ENCODE measurements around the gene MED13L. TPM values are rescaled to one million over a fixed set of nuclear protein-coding genes. Genes with fewer than 3 reads are reported as not detected.

MED13L gene
- total RNA-seq, 2 donors from 2014 or later, result 121 to 142 TPM

DNA sequence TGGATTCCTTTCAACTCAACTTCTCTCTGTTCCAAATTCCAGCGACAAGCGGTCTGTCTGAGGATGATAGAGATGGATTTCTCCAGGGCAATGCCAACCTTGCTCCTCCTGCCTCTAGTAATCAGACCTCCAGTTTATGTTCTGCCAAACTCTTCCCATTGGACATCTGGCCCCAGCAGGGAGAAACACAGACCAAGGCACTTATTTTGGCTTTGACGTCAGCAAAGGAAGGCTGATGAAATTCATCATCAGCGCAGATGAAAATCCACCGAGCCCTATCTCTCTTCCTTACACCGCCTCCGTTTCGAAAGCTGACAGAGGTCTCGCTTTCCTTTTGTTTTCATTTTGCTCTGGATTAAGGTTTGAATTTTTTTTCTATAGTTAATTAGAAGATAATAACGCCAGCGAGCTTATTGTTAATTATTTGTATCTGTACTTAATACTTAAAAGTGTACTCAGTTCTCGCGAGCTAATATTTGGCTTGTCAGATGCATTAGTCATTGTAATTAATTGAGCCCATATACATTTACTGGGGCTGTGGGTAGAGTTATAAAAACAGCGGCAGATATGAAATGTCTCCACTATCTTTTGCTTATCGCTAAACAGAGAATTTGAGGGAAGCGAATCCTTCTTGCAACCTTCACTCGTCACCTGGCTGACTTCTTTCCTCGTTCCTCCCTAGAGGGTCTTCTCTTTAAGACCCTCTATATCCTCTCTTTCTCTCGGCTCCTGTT is 35.9 kb upstream of the MED13L start:
- ATAC-seq (no peak), DNase-seq (ENCODE audit: low spot score) (no peak)
- Mint-ChIP-seq H3K4me3 (no peak overlapping the region), H3K27me3 (peaks cover 10 to 24% of the 10 kb centered on the region in 2 donors), H3K4me1 (ENCODE audit: low read depth in 2 of 2) (peaks cover 0 to 6% of the 10 kb centered on the region in 2 donors), H3K36me3 (no peaks in the 10 kb centered on the region), H3K9me3 (peaks cover 5% of the 10 kb centered on the region), H3K27ac (no peak overlapping the region)

DNA sequence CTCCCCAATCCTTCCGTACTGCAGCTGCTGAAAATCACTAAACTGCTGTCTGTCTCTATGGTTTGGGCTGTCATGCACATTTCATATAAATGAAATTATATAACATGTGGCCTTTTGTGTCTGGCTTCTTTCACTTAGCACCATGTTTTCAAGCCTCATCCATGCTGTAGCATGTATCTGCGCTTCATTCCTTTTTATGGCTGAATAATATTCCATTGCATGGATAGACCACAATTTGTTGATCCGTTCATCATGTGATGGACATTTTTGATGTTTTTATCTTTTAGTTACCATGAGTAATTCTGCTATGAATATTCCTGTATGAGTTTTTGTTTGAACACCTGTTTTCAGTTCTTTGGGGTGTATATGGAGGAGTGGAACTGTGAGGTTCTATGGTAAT is 32.6 kb upstream of the MED13L start:
- Mint-ChIP-seq H3K9me3 (peaks cover 5% of the 10 kb centered on the region), H3K4me3 (no peak overlapping the region), H3K27me3 (peaks cover 6 to 11% of the 10 kb centered on the region in 2 donors), H3K36me3 (no peaks in the 10 kb centered on the region), H3K4me1 (ENCODE audit: low read depth in 2 of 2) (no peaks in the 10 kb centered on the region), H3K27ac (no peak overlapping the region)
- no peak for DNase-seq (ENCODE audit: low spot score)
- ATAC-seq, result no peak

GRCh38 chr12:116309343-116309742 is 31.9 kb upstream of the MED13L start:
- H3K4me1 Mint-ChIP-seq (ENCODE audit: low read depth in 2 of 2), result no peaks in the 10 kb centered on the region
- ATAC-seq (no peak), DNase-seq (ENCODE audit: low spot score) (no peak)
- peaks cover 6 to 9% of the 10 kb centered on the region in 2 donors for H3K27me3 Mint-ChIP-seq
- H3K36me3 Mint-ChIP-seq, result no peaks in the 10 kb centered on the region
- H3K4me3 Mint-ChIP-seq, result no peak overlapping the region
- peaks cover 5% of the 10 kb centered on the region for H3K9me3 Mint-ChIP-seq
- no peak overlapping the region for H3K27ac Mint-ChIP-seq

DNA sequence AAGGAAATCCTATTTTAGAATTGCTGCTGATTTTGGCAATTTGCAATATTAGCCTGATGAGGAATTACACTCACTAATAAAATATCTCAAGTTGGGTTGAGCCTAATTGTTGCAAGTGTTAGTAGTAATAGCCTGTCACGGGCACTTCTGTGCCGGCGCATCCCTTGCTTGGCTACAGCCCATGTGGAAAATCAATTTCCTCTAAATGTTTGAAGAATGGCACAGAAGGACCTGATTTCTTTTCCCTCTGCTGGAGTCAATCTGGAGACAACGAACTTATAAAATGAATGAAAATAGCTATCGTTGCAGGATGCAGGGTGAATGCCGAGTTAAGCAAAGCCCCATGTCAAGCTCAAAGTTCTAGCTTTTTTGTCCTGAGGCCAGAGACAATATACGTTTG is 31.2 kb upstream of the MED13L start:
- DNase-seq (ENCODE audit: low spot score), result no peak
- Mint-ChIP-seq H3K4me3 (no peak overlapping the region), H3K27ac (no peak overlapping the region), H3K36me3 (no peaks in the 10 kb centered on the region), H3K27me3 (peaks cover 6 to 9% of the 10 kb centered on the region in 2 donors), H3K4me1 (ENCODE audit: low read depth in 2 of 2) (no peaks in the 10 kb centered on the region), H3K9me3 (peaks cover 5% of the 10 kb centered on the region)
- ATAC-seq, result no peak

DNA sequence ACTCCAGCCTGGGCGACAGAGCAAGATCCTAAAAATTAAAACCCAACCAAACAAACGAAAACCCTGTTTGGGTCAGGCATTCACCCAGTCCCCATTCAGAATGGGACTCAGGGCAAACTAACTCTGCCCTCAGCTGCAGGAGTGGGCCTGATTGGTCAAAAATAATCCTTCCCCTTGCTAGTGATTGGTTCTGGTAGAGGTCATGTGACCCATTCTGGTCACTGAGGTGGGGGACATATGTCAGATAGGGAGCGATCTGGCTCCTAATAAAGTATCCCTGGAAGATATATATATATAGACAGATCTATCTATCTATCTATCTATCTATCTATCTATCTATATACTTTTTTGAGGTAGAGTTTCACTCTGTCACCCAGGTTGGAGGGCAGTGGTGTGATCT is 29.5 kb upstream of the MED13L start:
- no peak overlapping the region for H3K27ac Mint-ChIP-seq
- H3K27me3 Mint-ChIP-seq, result peaks cover under 1 to 2% of the 10 kb centered on the region in 2 donors
- H3K4me3 Mint-ChIP-seq, result no peak overlapping the region
- peaks cover 5% of the 10 kb centered on the region for H3K9me3 Mint-ChIP-seq
- no peaks in the 10 kb centered on the region for H3K4me1 Mint-ChIP-seq (ENCODE audit: low read depth in 2 of 2)
- H3K36me3 Mint-ChIP-seq, result no peaks in the 10 kb centered on the region
- no peak for DNase-seq (ENCODE audit: low spot score)
- ATAC-seq, result no peak

- no peaks in the 10 kb centered on the region for H3K4me1 Mint-ChIP-seq (ENCODE audit: low read depth in 2 of 2)
- H3K4me3 Mint-ChIP-seq, result no peak overlapping the region
- H3K27me3 Mint-ChIP-seq, result no peaks in the 10 kb centered on the region
- no peaks in the 10 kb centered on the region for H3K36me3 Mint-ChIP-seq
- no peak for DNase-seq (ENCODE audit: low spot score)
- peaks cover 5% of the 10 kb centered on the region for H3K9me3 Mint-ChIP-seq
- H3K27ac Mint-ChIP-seq, result no peak overlapping the region
- ATAC-seq, result no peak
Observed at GRCh38 chr12:116306506-116306905, 29.0 kb upstream of the MED13L start.

GRCh38 chr12:116304621-116305020 is 27.1 kb upstream of the MED13L start:
- ATAC-seq, result no peak
- Mint-ChIP-seq H3K9me3 (no peaks in the 10 kb centered on the region), H3K27ac (no peak overlapping the region), H3K4me3 (no peak overlapping the region), H3K36me3 (no peaks in the 10 kb centered on the region), H3K4me1 (ENCODE audit: low read depth in 2 of 2) (no peaks in the 10 kb centered on the region), H3K27me3 (peaks cover 0 to 7% of the 10 kb centered on the region in 2 donors)
- DNase-seq (ENCODE audit: low spot score), result no peak

DNA sequence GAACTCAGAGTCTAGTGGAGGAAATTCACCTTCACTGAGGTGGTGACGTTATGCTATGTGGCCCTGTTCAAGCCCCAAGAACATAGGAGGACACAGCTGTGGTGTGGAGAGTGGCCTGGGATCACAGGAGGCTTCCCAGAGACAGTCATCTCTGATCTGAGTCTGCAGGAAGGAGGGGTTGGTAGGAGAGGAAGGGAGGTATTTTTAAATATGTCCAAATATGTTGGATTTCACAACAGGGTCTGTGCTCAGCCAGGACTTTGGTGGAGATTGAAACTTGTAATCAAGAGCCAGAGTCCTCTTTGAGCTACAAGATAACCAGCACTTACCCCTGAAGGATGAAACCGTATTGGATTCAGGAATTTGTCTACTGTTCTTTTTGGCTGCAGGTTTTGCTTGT is 26.4 kb upstream of the MED13L start:
- ATAC-seq (no peak), DNase-seq (ENCODE audit: low spot score) (no peak)
- no peaks in the 10 kb centered on the region for H3K4me1 Mint-ChIP-seq (ENCODE audit: low read depth in 2 of 2)
- H3K36me3 Mint-ChIP-seq, result no peaks in the 10 kb centered on the region
- H3K9me3 Mint-ChIP-seq, result no peaks in the 10 kb centered on the region
- H3K27me3 Mint-ChIP-seq, result peaks cover 4 to 12% of the 10 kb centered on the region in 2 donors
- H3K27ac Mint-ChIP-seq, result no peak overlapping the region
- no peak overlapping the region for H3K4me3 Mint-ChIP-seq

DNA sequence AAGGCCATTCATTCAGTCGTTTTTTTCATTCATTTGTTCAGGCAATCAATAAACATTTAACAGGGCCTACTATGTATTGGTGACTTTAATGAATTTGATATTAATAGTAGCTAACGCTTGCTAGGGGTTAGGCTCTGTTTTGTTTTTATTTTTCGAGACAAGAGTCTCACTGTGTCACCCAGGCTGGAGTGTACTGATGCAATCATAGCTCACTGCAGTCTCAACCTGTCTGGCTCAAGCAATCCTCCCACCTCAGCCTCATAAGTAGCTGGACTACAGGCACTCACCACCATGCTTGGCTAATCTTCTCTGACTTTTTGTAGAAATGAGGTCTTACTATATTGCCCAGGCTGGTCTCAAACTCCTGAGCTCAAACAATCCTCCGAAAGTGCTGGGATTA is 25.6 kb upstream of the MED13L start:
- ATAC-seq, result no peak
- H3K27ac Mint-ChIP-seq, result no peak overlapping the region

DNA sequence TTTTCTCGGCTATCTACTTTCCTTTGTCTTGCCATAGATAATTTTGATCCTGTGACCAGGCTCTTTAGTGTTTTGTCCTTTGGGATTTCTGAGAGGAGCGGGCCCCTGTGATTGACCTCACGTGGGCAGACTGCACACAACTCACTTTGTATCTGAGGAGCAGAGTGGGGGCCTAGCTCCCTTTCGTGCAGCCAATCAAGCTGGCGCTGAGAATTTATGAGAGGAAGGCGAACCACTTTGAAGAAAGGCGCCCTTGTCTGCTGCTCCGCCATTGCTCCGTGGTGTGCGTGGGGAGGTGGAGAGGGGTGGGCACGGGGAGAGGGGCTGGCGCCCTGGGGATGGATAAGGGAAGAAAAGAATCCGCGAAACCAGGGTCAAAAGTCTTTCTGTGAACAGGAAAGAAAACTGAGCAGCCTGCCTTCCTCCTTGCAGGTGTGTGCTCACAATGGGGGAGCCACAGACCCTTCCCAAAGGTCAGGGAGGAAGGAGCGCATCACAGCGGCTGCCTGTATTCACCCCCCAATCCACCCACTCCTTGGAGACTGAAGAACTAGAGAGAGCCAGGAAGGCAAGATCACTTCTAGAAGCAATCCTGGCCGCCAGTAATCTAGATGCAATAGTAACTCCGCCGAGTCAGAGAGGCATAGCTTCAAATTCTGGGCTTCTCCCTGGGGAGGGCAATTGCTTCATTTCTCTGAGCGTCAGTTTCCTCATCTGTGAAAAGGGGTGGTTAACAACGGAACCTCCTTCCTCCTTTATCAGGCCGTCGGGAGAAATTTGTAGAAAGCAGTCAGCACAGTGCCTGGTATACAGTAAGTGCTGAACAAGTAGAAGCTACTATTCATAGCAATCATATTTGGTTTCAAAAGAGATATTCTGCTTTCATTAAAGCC is 24.9 kb upstream of the MED13L start:
- Mint-ChIP-seq H3K9me3 (no peaks in the 10 kb centered on the region), H3K4me3 (no peak overlapping the region), H3K27me3 (peaks cover 5 to 19% of the 10 kb centered on the region in 2 donors), H3K4me1 (ENCODE audit: low read depth in 2 of 2) (no peaks in the 10 kb centered on the region), H3K27ac (no peak overlapping the region), H3K36me3 (no peaks in the 10 kb centered on the region)
- no peak for DNase-seq (ENCODE audit: low spot score)
- no peak for ATAC-seq

More for the DNA sequence above, 25.6 kb upstream of the MED13L start:
- Mint-ChIP-seq H3K36me3 (no peaks in the 10 kb centered on the region), H3K9me3 (no peaks in the 10 kb centered on the region), H3K4me1 (ENCODE audit: low read depth in 2 of 2) (no peaks in the 10 kb centered on the region), H3K27me3 (peaks cover 5 to 13% of the 10 kb centered on the region in 2 donors), H3K4me3 (no peak overlapping the region)
- DNase-seq (ENCODE audit: low spot score), result no peak

GRCh38 chr12:116301621-116302020 is 24.1 kb upstream of the MED13L start:
- Mint-ChIP-seq H3K36me3 (no peaks in the 10 kb centered on the region), H3K9me3 (no peaks in the 10 kb centered on the region), H3K27me3 (peaks cover 5 to 27% of the 10 kb centered on the region in 2 donors), H3K4me1 (ENCODE audit: low read depth in 2 of 2) (no peaks in the 10 kb centered on the region), H3K27ac (no peak overlapping the region), H3K4me3 (no peak overlapping the region)
- ATAC-seq (no peak), DNase-seq (ENCODE audit: low spot score) (no peak)

DNA sequence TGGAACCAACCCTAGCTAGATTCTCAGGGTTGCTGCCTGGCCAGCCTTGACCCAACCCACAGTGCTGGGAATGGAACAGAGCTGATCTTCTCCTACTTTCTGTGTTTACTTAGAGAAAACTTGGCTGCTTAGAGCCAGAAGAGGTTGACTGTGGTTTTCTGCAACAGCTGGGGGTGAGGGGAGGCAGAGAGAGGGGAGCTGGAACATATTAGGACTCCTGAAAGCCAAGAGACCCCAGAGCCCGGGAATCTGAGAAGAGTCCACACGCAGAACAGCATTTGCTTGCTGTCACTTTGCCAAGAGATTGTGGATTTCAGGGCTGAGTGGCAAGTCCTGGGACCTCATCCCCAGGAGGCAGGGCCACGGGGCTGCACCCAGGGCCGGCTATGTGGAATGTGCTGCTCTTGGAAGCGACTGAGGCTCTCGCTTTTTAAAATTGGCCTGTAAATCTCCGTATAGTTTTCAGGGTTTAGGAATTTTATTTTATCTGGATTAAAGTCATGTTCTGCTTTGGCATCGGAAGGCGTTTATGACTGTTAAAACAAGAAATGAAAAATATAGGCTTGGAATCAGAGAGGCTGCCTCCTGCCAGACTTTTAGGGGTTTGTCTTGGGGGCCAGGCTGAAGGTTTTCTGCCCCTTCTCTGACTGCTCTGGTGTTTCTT is 22.3 kb upstream of the MED13L start:
- DNase-seq (ENCODE audit: low spot score) (no peak), ATAC-seq (no peak)
- Mint-ChIP-seq H3K4me3 (no peak overlapping the region), H3K27me3 (peaks cover 11 to 38% of the 10 kb centered on the region in 2 donors), H3K36me3 (no peaks in the 10 kb centered on the region), H3K9me3 (peaks cover 5% of the 10 kb centered on the region), H3K4me1 (ENCODE audit: low read depth in 2 of 2) (no peaks in the 10 kb centered on the region), H3K27ac (no peak overlapping the region)

DNA sequence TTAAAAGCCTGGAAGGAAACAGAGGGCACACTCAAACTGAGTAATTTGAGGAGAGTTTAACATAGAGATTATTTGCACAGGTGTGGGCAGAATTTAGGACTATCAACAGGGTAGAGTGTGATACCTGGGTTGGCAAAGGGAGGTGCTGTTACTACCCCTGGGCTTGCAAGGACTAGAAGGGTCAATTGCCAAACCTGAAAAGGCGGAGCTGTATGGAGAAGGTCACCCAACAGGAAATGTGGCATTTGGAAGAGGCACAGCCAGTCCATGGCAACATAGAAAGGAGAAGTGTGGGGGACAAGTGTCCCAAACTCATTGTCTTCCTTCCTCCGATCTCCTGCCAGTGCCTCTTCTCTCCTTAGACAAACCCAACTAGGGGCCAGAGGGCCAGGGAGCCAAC is 21.6 kb upstream of the MED13L start:
- H3K27ac Mint-ChIP-seq, result no peak overlapping the region
- ATAC-seq (no peak), DNase-seq (ENCODE audit: low spot score) (no peak)

GRCh38 chr12:116298578-116298977 is 21.1 kb upstream of the MED13L start:
- no peaks in the 10 kb centered on the region for H3K4me1 Mint-ChIP-seq (ENCODE audit: low read depth in 2 of 2)
- no peak overlapping the region for H3K4me3 Mint-ChIP-seq
- no peaks in the 10 kb centered on the region for H3K36me3 Mint-ChIP-seq
- peaks cover 11 to 38% of the 10 kb centered on the region in 2 donors for H3K27me3 Mint-ChIP-seq
- peaks cover 5% of the 10 kb centered on the region for H3K9me3 Mint-ChIP-seq
- ATAC-seq (no peak), DNase-seq (ENCODE audit: low spot score) (no peak)
- H3K27ac Mint-ChIP-seq, result no peak overlapping the region

More for the DNA sequence above, 21.6 kb upstream of the MED13L start:
- Mint-ChIP-seq H3K27me3 (peaks cover 11 to 38% of the 10 kb centered on the region in 2 donors), H3K4me3 (no peak overlapping the region), H3K4me1 (ENCODE audit: low read depth in 2 of 2) (no peaks in the 10 kb centered on the region), H3K9me3 (peaks cover 5% of the 10 kb centered on the region), H3K36me3 (no peaks in the 10 kb centered on the region)

Data from natural killer cell treated with Interleukin-12 subunit alpha and Interleukin-12 subunit beta and Interleukin-15 and Interleukin-18, amount 100 ng/mL, for 72 hours (primary cell).